Measurements from ENCODE around the gene AATK.

AATK gene

GRCh38 chr17:81114351-81115093 lies 51.5 kb downstream of the AATK start:
- no peak for DNase-seq (ENCODE audit: low read depth)

DNA sequence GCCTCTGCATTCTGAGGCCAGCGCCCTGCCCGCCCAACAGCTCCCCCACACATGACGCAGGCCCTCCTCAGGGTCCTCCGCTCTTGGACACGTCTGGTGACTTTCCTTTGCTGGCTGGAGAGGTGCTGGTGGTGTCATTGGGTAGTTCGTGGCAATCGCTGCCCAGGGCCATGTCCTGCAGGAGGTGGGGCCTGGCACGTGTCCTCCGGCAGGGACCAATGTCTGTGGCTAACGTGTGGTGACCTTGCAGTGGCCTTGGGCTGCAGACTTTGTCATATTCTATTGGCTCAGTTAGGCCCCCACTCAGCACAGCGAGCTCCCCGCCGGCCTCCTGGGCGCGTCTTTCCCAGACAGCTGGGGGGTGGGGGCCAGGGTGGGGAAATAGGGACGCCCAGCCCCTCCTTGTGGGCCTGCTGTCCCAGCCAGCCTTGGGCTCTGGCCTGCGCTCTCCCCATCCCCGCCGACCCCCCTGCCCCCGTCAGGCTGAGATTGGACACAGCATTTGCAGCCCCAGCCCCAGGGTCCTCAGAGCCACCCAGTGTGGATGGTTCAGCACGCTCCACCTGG lies 52.8 kb downstream of the AATK start:
- DNase-seq (ENCODE audit: low read depth) = no peak

- DNase-seq (ENCODE audit: low read depth) = no peak
These were observed 53.6 kb downstream of the AATK start for GRCh38 chr17:81112450-81112849.

- DNase-seq (ENCODE audit: low read depth) = no peak
These were observed 55.0 kb downstream of the AATK start for GRCh38 chr17:81111066-81111465.

DNA sequence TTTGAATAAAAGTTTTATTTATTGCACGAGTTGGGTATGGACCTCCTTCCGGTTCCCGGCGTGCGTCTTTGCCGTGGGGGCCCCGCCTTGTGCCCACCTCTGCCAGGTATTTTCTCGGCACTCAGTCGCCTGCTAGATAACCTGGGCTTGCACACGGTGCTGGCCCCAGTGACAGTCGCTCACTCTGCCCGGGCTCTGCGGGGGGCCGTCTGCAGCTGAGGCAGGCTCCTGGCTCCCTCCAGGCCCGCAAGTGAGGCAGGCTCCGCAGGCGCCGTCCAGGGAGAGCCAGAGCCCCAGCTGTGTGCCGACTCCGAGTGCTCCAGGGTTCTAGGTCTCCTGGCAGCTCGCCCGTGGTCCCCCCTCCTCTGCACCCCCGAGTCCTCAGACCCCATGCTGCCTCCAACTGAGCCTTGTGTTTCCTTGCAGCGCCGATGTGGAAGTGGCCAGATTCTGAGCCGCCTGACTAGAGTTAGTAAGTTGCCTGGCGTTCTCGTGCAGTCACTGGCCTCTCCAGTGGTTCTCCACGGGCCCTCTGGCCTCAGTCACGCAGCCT lies 55.5 kb downstream of the AATK start:
- DNase-seq (ENCODE audit: low read depth) = no peak

DNA sequence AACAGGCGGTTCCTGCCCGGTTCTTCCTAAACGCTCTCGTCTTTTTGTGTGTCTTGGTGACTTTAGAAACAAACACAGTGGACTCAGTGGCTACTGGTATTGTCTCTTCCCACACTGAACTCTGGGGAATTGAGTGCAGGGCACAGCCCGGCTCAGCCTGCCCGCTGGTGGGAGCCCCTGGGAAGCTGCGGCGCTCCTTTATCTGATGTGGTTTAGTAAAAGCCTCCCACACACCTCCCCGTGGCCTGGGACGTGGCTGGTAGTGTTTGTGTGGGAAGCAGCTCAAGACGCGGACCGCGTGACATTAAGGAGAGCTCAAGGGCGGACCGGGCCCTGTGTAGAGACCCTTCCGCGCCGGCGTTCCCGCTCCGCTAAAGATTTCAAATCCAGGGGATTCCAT lies 56.1 kb downstream of the AATK start:
- no peak for DNase-seq (ENCODE audit: low read depth)

DNA sequence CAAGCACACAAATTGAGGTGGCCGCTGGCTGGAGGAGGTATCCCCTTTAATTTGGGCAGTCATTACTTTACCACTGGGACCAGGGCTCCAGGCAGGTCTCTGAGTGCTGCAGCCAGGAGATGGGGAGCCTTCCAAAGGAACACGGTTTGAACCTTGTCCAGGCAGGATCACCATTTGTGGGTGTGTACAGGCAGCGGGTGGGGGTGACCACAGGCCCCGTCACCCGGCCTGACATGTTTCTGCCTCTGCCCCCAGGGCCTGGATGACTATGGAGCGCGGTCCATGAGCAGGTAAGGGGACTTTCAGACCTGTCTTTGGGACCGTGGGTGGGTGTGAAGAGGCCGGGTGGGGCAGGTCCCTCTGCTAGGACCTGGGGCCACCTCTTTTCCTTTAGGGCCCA lies 57.8 kb downstream of the AATK start:
- no peak for DNase-seq (ENCODE audit: low read depth)

DNA sequence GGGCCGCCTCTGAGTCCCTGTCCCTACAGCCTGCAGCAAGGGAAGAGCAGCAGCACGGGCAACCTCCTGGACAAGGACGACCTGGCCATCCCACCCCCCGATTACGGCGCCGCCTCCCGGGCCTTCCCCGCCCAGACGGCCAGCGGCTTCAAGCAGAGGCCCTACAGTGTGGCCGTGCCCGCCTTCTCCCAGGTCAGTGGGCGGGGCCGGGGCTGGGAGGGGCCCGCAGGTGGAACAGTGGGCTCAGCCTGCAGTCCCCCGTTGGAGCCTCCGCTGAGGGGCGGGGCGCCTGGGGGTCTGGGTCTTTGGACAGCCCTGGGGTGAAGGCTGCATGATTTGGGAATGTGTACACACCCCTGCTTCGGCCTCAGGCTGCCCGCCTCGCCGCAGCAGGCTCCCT lies 59.3 kb downstream of the AATK start:
- DNase-seq (ENCODE audit: low read depth) = no peak

- DNase-seq (ENCODE audit: low read depth) = no peak
These were observed 62.6 kb downstream of the AATK start for GRCh38 chr17:81103379-81103778.

DNA sequence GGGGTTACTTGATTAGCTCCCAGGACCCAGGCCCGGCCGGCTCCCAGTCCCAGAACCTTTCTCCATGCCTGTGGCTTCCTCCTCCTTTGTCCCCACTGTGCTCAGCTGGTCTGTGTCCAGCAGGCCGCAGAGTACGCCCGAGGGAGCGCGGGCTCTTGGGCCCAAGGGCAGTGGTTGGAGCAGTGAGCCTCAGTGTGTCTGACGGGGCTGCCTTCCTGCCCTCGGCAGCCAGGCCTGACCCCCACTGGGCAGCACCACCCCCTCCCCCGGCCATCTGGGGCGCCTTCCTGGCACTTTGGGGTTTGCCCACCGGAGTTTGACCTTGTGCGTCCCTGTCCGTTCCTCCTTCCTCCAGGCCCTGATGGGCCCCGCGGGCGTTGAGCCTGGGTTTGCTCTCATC lies 63.2 kb downstream of the AATK start:
- no peak for DNase-seq (ENCODE audit: low read depth)

DNA sequence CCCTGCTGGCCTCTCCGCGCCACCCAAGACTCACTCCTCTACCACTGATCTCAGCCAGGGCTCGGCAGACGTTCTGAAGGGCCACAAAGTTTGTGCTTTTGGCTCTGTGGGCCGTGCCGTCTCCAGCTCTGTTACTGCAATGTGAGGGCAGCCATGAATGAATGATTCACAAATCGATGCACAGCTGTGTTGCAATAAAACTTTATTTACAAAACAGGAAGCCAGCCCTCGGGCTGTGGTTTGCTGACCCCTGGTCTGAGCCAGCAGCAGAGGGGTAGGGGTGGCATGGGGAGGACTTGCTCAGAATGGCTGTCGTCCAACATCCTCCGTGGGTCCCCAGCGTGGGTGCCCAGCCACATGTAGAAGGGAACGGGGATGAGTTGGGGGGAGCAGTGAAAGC lies 63.7 kb downstream of the AATK start:
- DNase-seq (ENCODE audit: low read depth) = no peak

DNA sequence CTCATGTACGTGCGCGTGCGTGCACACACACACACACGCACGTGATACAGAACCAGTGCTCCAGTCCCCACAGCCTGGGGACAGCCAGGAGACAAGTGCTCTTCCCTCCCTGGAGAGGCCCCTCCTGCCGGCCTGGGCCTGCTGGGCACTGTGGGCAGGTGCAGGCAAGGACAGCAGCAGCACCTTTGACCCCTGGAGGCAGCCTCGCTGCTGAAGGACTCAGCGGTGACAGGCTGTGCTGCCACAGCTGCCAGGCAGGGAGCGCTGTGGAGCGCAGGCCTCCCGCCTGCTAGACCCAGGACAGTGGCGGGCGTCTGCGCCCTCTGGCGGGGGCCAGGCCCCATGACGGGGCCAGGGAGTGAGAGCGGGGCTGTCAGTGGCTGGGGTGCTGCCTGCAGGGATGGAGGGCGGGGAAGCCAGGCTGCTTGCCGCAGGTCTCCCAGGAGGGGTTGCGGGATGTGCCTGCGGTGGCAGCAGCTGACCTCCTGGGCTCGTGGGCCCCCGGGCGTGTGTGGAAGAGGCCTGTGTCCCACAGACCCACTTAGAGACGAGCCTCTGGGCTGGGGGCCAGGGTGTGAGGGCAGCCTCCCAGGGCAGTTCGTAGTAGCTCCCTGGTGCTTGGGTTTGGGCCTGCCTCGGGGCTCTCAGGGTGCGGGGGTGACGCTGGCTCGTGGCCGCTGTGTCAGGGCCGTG lies 64.3 kb downstream of the AATK start:
- peak; percentile 85 for DNase-seq (ENCODE audit: low read depth)

DNA sequence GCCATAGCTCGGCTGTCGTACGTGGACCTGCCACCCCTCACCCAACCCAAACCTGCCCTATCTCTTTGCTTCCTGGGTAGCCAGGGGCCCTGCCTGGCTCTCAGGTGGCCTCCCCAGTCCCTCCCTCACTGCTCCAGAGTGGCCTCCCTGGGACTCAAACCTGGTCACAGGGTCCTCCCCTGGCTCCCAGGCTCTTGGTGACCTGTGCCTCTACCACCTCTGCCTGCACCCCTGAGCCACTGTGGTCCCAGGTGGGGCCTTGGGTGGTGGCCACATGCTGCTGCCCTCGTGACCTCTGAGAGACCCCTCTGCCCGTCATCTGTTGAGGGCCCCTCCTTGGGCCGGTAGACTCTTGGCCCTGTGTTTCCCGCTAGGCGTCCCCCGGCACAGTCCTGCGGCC lies 65.4 kb downstream of the AATK start:
- DNase-seq (ENCODE audit: low read depth) = no peak

- no peak for DNase-seq (ENCODE audit: low read depth)
These were observed 66.1 kb downstream of the AATK start for GRCh38 chr17:81099888-81100287.

GRCh38 chr17:81097943-81098308 lies 68.1 kb downstream of the AATK start:
- no peak for DNase-seq (ENCODE audit: low read depth)

GRCh38 chr17:81097134-81097942 lies 68.7 kb downstream of the AATK start:
- DNase-seq (ENCODE audit: low read depth) = peak; percentile 47

- no peak for DNase-seq (ENCODE audit: low read depth)
These were observed 69.3 kb downstream of the AATK start for GRCh38 chr17:81096741-81097133.

GRCh38 chr17:81095383-81095762 lies 70.6 kb downstream of the AATK start:
- peak; percentile 13 for DNase-seq (ENCODE audit: low read depth)

- DNase-seq (ENCODE audit: low read depth) = peak; percentile 96
These were observed 71.3 kb downstream of the AATK start for GRCh38 chr17:81094509-81095382.

DNA sequence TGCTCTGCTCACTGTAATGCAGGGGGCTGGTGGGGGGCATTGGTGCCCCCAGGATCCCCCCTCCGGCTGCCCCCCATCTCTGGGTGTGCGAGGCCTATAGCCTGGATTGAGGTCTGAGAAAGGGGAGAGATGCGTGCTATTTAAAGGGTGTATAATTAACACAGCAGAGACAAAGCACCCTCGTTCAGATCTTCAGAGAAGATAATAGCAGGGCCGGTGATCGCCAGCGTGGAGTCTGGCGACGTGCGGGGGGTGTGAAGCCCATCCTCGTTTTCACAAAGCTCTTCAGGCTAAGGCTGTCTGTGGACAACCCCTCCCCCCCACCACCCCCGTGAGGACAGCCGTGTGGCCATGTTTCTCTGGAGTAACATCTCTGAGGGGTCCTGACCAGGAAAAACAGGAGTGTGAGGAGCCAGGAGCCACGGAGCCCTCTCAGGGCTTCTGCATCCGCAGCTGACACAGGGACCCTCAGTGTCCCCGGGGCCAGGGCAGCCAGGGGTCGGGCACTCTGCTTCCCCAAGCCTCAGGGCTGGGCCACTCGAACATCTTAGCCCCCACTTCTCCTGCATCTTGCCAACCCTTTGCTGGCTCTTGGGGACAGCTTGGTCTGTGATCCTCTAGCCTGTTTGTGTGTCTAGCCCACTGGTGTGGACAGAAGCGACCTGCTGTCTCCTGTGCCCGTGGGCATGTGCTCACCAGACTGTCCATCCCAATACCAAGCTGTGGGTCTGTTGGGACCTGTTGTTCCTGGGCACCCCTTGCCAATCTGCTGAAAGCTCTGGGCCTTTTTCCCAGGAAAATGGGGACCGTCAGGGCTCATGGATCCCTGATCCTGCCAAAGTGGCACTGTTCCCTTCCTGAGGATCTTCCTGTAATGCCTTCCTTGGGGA lies 72.2 kb downstream of the AATK start:
- no peak for DNase-seq (ENCODE audit: low read depth)
